HG02981 (cell line): Measurements from ENCODE around the gene DHRS4.
"Not testable (repeated sequence)": the region's sequence is repeated elsewhere in the genome, so short reads cannot be mapped to it uniquely, and the experiment has no call there.

Experiments
- ATAC-seq: cut with Tn5 transposase; IDR thresholded peaks from one replicate; pipeline ENCODE4 v1.9.1; 2021; ENCODE audit warnings: mild to moderate bottlenecking, moderate library complexity; ENCODE audit not compliant: unreplicated experiment

The DHRS4 gene

GRCh38 chr14:23939607-23940326, 13.8 kb upstream of the DHRS4 start:
- ATAC-seq = peak; percentile 69

GRCh38 chr14:23941230-23941629, 12.3 kb upstream of the DHRS4 start:
- no peak for ATAC-seq

GRCh38 chr14:23941669-23942068, 11.9 kb upstream of the DHRS4 start:
- ATAC-seq = no peak

- ATAC-seq = no peak
Measured at GRCh38 chr14:23942587-23942986, 11.0 kb upstream of the DHRS4 start.

GRCh38 chr14:23949069-23949468, 4.5 kb upstream of the DHRS4 start:
- not testable (repeated sequence) for ATAC-seq

- ATAC-seq = no peak
Measured at GRCh38 chr14:23950411-23951135, 3.0 kb upstream of the DHRS4 start.

GRCh38 chr14:23951136-23951466, 2.5 kb upstream of the DHRS4 start:
- ATAC-seq = not testable (repeated sequence)

- ATAC-seq = no peak
Measured at GRCh38 chr14:23951590-23952201, 1.9 kb upstream of the DHRS4 start.

- not testable (repeated sequence) for ATAC-seq
Measured at GRCh38 chr14:23953116-23953463, 480 bp upstream of the DHRS4 start.

GRCh38 chr14:23954279-23954614, 677 bp downstream of the DHRS4 start:
- not testable (repeated sequence) for ATAC-seq

GRCh38 chr14:23954965-23955364, 1.4 kb downstream of the DHRS4 start:
- ATAC-seq = not testable (repeated sequence)

GRCh38 chr14:23955811-23956210, 2.2 kb downstream of the DHRS4 start:
- ATAC-seq = not testable (repeated sequence)

GRCh38 chr14:23957913-23958569, 4.5 kb downstream of the DHRS4 start:
- not testable (repeated sequence) for ATAC-seq

- ATAC-seq = not testable (repeated sequence)
Measured at GRCh38 chr14:23960899-23961298, 7.3 kb downstream of the DHRS4 start.

- not testable (repeated sequence) for ATAC-seq
Measured at GRCh38 chr14:23961704-23962103, 8.1 kb downstream of the DHRS4 start.

- ATAC-seq = not testable (repeated sequence)
Measured at GRCh38 chr14:23969130-23969480, 15.5 kb downstream of the DHRS4 start.

GRCh38 chr14:23969481-23970282, 16.1 kb downstream of the DHRS4 start:
- ATAC-seq = peak; percentile 78

GRCh38 chr14:23970283-23970659, 16.7 kb downstream of the DHRS4 start:
- not testable (repeated sequence) for ATAC-seq

GRCh38 chr14:23973178-23973577, 19.6 kb downstream of the DHRS4 start:
- not testable (repeated sequence) for ATAC-seq

GRCh38 chr14:23974041-23974440, 20.5 kb downstream of the DHRS4 start:
- ATAC-seq = not testable (repeated sequence)

- ATAC-seq = not testable (repeated sequence)
Measured at GRCh38 chr14:23977208-23977607, 23.6 kb downstream of the DHRS4 start.
